DMS79 (cell line): Measurements from ENCODE around the gene SGMS1.
"Not testable (repeated sequence)": the region's sequence is repeated elsewhere in the genome, so short reads cannot be mapped to it uniquely, and the experiment has no call there.

Experiments used
- DNase-seq: peaks from one replicate; lab custom pipeline; 2025; lab: John Stamatoyannopoulos, UW

SGMS1 gene

DNA sequence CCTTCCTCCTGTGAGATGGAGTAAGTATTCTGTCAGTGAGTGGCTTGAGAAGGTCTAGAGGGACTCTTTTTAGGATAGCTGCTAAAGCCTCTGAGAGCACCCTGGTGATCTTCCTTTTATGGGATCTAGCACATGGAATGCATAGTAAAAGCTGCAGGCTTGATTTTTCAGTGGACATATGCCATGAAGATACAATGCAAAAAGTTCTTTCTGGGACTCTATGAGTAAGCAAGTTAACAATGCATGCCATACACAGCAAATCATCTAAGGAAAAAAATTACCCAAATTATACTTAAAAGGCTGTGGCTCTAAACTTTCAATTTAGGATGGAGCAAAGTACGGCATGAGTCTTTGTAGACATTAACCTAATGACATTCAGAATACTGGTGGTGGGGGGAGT lies 154.5 kb downstream of the SGMS1 start:
- no peak for DNase-seq

DNA sequence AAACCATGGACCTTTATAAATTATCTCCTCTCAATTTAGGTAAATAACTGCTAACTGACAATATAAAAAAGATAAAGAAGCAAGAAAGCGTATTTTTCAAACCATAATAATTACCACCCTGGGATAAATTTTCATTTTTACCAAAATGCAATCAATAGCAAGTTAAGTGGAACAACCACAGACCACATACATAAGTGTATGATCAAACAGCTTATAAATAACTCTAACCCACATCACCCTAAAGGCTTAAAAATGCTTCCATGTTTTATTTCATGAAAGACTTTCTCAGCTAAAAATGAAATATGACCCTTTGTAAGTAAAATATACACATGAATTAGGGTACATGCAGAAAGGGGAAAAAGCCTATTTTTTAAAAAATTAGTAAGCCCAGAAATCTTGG lies 156.5 kb downstream of the SGMS1 start:
- no peak for DNase-seq

DNA sequence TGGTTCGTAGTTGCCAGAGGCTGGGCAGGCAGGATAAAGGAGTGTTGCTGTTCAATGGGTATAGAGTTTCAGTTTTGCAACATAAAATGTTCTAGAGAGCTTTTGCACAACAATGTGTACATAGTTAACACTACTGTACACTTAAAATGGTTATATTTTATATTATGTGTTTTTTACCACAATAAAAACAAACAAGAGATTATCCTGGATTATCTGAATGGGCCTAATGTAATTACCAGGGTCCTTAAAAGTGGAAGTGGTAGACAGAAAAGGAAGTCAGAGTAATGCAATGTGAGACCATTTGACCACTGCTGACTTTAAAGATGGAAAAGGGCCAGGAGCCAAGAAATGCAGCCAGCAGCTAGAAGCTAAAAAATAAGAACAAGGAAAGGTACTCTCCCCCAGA lies 159.7 kb downstream of the SGMS1 start:
- peak; percentile 14 for DNase-seq

DNA sequence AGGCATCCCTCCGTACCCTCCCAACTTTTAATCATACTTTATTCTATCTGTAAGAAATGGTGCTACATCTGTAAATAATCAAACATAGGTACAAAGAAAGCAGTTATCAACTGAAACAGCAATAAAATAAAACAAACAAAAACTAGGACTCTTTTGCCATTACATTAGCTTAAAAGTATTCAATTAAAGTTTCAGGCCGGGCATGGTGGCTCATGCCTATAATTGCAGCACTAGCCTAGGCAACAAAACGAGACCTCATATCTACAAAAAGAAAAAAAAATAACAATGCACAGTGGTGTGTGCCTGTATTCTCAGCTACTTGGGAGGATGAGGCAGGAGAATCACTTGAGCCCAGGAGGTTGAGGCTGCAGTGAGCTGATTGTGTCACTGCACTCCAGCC lies 161.9 kb downstream of the SGMS1 start:
- DNase-seq = no peak

DNA sequence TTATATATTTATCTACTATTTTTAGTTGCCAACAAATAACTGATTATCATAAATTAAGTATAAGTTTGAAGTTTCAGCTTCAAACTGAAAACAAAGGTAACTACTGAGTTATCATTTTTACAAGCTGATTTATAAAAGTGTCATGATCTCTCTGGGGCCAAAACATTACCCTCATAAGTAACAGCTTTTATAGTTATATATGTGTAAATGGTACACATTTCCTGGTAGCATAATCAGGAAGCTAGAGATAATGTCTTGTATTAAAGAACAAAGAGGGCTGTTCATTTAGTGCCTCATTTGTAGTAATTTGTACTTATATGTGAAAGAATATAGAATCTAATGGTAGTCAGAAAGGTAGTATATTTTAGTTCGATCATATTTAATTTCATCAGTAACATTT lies 162.6 kb downstream of the SGMS1 start:
- no peak for DNase-seq

DNA sequence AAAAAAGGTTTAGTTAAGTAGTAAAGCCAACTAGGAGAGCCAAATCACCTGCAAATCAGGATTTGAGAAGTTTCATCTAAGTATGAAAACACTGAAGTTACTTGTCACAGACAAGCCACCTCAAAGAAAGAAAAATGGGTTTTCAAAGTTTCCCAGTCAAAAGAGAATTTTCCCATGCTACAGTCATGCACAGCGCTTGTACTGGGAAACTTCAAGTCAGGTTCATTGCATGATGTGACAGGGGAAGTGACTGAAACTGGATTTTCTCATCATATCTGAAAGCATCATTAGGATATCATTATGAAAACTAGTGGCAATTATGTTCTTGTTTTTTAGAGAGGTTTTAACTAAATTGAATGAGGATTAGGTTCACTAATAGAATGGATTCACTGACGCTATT lies 167.0 kb downstream of the SGMS1 start:
- no peak for DNase-seq

DNA sequence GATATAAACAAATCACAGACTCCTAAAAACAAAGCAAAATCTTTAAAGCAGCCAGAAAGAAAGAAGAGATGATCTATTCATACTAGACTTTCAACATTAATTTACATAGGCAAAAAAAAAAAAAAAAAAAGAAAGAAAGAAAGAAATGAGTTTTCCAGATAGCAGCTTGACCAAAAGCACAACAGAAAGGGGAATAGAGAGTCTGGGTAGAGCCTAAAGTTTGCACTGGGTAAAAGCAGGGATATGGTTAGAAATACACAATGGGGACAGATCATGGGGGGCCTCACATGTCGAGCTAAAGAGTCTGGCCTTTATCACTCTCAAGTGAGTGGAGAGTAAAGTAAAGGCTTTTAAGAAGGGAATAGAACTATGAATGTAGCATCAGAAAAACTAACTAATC lies 169.8 kb downstream of the SGMS1 start:
- no peak for DNase-seq

DNA sequence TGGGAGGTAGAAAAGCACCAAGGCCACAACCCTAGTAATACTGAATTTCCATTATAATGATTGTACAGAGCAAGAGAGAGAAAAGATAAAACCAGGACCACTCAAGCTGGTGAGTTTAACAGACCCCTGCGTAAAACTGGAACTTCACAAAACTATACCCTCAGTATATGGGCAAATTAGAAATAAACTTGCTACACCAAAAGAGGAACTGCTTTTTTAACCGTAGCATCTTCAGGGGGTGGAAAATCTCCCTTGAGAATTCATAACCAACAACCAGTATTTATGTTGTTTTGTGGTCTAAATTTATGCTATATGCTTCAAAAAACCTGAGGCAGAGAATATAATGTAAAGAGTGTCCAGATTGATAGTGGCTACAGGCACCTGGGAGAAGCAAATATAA lies 171.2 kb downstream of the SGMS1 start:
- DNase-seq = no peak

DNA sequence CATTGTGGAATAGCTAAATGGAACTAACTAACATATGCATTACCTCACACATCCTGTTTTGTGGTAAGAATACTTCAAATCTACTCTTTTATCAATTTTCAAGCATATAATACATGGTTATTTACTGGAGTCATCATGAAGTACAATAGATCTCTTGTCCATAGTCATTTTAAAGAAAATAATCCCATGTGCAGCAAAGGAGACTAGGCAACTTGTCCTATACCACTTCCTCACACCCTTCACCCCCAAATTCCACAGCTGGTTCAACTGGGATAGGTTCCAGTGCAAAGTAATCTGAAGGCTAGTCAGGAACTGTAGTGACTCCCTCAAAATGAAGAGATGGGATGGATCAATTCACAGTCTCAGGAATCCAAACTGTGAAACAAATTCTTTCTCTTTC lies 176.1 kb downstream of the SGMS1 start:
- DNase-seq = no peak

DNA sequence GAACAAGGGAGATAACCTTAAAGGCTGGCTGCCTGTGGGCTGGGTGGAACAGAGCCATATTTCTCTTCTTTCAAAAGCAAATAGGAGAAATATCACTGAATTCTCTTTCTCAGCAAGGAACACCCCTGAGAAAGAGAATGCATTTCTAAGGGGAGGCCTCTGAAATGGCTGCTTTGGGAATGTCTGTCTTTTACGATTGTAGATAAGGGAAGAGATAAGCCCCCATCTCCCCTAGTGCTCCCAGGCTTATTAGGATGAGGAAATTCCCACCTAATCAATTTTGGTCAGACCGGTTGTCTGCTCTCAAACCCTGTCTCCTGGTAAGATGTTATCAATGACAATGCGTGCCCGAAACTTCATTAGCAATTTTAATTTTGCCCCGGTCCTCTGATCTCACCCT lies 178.0 kb downstream of the SGMS1 start:
- not testable (repeated sequence) for DNase-seq

DNA sequence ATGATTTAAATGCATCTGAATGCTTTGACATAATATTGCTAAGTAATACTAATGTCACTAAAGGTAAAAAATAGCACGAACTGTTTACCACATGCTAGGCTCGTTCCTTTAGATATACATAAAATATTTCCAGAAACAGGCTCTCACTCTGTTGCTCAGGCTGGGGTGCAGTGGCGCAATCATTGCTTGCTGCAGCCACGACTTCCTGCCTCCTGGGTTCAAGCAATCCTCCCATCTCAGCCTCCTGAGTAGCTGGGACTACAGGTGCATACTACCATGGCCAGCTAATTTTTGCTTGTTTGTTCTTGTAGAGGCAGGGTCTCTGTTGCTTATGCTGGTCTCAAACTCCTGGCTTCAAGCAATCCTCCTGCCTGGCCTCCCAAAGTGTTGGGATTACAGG lies 183.3 kb downstream of the SGMS1 start:
- DNase-seq = no peak

DNA sequence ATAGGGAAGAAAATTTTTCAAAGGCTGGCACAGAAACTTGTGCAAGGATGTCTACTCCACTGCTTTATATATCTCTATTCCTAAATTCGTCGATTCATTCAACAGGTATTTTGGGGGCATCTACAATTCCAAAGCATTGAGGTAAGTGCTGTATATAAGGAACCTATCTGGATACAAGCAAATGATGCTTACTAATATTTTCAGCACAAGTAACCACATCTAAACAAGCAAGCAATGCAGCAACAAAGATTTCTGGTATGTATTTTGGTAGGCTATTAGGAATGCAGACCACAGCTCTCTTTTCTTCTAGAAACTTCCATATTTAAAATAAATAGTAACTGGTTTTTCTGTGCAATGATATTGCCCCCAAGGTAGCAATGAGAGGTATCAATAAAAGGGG lies 183.9 kb downstream of the SGMS1 start:
- no peak for DNase-seq

DNA sequence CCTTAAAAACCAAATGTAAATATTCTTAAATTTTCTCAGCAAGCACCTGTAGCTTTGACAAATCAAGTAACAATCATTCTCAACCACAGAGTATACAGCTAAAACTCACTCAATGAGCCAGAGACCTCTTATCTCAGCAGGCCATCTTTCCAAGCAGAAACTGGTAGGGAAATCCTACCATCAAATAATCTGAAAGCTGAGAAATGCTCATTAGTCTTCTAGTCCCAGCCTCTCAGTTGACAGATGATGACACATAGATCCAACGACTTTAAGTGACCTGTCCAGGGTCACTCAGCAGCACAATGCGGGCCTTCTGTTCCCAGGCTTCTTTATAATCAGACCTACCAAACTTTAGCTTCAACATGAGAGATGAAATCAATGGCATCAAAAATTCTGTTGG lies 184.6 kb downstream of the SGMS1 start:
- DNase-seq = no peak

DNA sequence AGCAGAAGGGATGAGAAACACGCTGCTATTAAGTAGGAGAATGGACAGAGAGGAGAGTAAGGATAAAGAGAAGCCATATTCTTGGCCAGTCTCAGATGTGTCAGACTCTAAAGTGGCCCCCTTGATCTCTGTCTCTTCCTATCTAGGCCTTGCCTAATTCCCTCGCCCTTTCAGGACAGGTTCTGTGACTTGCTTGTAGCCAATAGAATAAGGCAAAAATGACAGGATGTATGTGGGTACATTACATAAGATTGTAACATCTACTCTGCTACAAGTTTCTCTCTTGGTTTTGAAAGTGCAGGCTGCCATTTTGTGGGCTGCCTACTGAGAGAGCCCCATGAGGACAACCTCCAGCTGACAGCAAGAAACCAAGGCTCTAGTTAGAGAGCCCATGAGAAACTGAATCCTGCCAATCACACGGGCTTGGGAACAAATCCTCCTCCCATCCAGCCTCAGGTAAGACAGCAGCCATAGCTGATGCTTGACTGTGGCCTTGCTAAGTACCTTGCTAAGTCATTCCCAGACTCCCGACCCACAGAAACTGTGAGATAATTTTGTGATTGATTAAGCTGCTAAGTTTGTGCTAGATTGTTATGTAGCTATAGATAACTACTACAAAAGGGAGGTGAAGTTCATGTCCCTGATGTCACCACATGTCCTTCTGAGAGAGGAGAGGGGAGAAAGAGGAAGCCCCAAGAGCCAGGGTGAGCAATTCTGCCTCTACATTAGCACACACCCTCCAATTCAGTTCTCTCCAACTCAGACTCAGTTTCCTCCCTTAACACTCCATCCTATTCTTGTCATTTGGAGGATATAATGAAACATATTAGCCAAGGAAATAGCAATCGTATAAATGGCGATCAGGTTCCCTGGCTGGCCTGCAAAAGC lies 185.5 kb downstream of the SGMS1 start:
- DNase-seq = no peak

DNA sequence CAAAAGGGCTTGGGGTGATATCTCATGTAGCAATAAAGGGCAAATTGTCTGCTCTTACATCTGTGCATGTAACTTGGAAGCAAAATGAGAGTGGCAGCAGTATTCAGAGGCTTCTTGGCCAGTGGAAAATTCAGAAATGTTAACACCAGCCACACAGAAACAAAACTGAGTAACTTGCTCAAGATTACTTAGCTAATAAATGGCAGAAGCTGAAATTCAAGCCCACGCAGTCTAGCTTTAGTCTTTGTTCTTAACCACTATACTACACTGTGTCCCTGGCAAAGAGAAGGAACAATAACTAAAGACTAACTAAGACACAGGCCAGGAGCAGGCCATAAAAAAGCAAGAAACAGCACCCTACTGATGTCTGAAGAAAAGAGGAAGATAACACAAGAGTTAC lies 186.5 kb downstream of the SGMS1 start:
- DNase-seq = no peak

DNA sequence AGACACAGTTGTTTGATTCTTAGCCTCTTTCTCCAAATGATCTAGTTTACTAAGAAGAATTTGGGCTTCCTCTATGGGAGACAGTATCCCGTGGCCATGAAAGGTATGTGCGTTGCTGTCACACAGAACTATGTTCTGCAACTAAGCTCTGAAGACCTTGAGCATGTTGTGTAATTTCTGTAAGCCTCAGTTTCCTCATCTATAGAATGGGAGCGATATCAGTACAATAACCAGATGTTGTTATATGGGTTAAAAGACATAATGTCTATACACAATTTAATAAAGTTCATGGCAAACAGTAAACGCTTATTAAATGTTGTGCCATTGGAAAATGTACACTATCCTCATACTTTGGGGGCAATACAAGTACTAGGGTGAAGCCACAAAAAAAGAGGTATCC lies 187.0 kb downstream of the SGMS1 start:
- no peak for DNase-seq

DNA sequence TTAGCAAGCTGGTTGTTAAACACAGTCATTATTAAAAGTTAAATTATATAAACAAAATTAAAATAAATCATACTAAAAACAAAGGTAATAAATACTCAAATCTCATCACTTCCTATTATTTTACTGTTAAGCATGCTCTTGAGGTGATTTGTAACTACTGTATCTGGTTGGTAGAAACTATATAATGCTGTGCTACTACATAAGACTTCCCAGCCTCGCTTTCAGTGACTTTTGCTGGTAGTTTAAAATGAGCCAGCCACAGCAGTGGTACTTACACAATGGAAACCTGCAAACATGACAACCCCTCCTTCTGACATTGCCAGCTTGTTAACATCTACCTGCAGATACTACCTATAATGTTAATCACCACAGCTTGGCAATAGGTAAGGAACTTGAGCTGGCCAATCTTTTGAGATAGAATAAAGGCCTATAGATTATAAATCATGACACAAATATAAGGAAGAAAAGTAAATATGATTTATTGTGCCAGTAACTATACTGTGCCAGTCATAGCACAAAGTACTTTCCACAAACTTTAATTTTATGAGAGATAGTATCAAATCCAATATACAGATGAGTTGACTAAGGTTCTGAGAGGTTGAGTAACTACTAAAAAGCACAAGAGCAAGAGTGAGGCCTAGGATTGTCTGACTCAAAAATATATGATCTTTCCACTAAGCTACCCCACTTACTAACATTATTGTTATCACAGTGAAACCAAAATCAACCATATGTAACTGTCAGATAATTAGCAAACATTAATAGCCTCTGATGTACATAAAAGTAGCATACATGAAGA lies 191.3 kb downstream of the SGMS1 start:
- DNase-seq = no peak

DNA sequence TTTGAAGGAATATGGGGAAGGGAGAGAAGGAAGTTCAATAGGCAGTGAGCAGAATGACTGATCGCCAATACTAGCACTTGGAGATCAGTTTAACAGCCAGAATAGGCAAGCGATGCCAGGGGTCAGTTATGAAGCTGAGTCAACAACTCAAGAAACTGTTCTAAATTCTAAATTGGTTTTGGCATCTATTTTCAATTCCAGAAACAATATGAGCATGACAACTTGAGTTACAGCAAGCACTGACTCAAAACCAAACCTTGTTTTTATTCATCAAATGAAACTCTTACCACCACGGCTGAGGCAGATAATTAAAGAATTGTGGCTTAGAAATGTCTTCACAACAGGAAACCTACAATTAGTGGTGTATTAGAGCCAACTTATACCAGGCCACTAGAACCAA lies 192.0 kb downstream of the SGMS1 start:
- no peak for DNase-seq

DNA sequence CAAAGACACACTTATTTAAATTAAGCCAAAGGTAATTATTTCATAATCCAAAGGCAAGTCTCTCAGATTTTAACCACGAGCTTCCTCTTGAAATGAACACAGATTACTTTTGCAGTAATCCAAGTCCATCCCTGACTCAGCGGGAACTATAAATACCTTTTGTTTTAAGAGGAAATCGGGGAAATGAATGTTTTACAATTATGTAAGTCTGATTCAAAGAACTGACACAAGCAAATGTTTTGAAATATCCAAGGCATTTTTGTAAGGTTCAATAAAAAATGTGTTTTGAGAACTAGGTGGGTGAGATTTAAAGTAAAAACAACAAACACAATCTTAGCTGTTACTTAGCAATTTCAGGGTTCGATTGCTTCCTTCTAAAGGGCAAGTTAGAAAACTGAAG lies 192.6 kb downstream of the SGMS1 start:
- DNase-seq = no peak

DNA sequence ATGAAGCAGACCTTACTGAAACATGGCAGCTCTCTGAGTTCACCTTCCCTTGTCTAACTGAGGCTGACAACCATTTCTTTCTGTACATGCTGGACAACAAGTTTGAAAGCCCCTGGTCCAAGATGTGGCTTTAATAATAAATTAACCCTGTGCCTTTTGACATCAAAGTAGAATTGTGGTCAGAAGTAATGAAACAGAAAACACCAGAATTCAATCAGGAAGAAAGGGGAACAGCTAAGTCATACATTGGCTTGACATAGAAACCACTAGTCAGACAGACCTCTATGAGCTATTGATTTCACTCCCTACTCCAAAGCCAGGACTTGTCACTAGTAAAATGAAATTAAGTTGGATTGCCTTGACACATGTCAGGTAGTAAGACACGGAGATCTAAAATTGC lies 197.3 kb downstream of the SGMS1 start:
- no peak for DNase-seq

DNA sequence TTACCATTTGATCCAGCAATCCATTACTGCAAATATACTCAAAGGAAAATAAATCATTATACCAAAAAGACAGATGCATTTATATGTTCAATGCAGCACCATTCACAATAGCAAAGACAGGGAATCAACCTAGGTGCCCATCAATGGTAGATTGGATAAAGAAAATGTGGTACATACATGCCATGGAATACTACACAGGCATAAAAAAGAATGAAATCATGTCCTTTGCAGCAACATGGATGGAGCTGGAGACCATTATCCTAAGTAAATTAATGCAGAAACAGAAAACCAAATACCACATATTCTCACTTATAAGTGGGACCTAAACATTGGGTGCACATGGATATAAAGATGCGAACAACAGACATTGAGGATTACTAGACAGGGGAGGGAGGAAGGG lies 198.5 kb downstream of the SGMS1 start:
- not testable (repeated sequence) for DNase-seq

DNA sequence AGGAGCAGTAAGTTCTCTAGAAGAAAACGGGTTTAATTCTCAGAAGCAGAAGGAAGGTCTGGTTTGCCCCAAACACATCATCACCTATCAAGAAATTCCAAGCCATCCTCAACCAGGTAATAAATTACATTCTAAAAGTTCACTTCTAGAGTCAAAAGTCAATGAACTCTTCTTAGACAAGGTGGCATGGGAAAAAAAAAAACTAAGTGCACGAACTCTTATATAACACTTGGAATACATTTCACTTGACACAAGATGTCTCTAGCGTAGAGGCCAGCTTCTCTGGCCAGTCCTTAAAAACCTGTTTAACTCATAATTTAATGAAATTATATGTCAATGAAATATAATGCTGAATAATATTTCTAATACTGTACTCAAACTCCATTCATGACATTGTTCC lies 200.3 kb downstream of the SGMS1 start:
- DNase-seq = no peak

DNA sequence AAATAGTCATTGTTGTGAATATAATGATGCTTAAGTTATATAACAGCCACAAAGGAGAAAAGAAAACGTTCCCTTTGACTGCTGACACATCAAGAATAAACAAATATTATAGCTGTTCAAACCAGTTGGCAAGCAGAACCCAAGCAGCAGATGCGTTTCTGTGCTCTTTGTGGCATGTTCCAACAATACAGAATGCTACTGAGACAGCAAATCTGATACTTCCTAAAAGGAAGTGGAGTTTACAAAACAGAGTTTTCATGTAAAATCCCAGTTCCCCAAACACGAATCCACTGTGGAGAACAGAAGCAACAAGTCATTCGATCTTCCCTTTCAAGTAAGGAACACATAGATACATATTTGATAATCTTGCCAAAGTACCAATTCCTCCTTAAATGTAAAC lies 201.5 kb downstream of the SGMS1 start:
- no peak for DNase-seq
